ENCODE data around the gene HNRNPA0. TPM values are rescaled to one million over a fixed set of nuclear protein-coding genes. Genes with fewer than 3 reads are reported as not detected.

Gene HNRNPA0
- total RNA-seq, 1 experiment from 2014 or later, result 68.5 TPM

DNA sequence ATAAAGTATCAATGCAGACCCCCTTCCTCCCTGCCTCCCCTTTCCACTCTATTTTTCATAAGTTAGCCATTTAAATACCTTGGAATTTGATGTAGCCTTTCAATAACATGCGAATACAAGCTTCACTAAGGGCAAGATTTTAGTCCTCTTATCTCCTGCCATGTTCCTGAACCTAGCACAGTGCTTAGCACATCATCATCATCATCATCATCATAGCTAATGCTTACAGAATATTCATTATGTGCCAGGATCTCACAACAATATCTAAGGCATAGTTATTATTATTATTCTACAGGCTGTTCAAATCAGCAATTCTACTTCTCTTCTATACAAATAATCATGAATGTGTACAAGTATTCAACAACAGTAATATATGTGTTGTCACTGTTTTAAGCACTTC is 38.7 kb downstream of the HNRNPA0 start:
- Histone ChIP-seq H3K9ac (ENCODE audit: extremely low read depth, insufficient read length, low read length) (no peak overlapping the region), H2AFZ (ENCODE audit: low read length) (no peak overlapping the region), H2BK15ac (ENCODE audit: low read depth, low read length) (no peak overlapping the region), H4K91ac (ENCODE audit: insufficient read length, low read depth, low read length) (no peak overlapping the region), H3K56ac (ENCODE audit: insufficient read length, low read depth, low read length) (no peak overlapping the region), H2BK120ac (ENCODE audit: low read depth, low read length, poor library complexity, severe bottlenecking) (no peak overlapping the region), H4K5ac (ENCODE audit: insufficient read length, low read depth, low read length) (no peak overlapping the region), H3K4me1 (ENCODE audit: insufficient read depth, low read length) (no peaks in the 10 kb centered on the region), H3K27ac (ENCODE audit: insufficient read length, low read depth, low read length) (no peak overlapping the region), H4K8ac (replicated peaks; ENCODE audit: insufficient read length, low read depth, low read length) (no peak overlapping the region), H3K79me2 (ENCODE audit: insufficient read depth, low read length) (no peaks in the 10 kb centered on the region), H3K4me2 (ENCODE audit: insufficient read depth, insufficient read length, low read length) (no peak overlapping the region), H2AK5ac (ENCODE audit: insufficient read length, low read length) (no peak overlapping the region), H3K79me1 (ENCODE audit: insufficient read depth, low read depth, low read length, poor library complexity, severe bottlenecking) (peaks cover 2% of the 10 kb centered on the region), H3K27me3 (ENCODE audit: insufficient read depth, low read length) (no peaks in the 10 kb centered on the region), H3K18ac (ENCODE audit: insufficient read length, low read depth, low read length) (no peak overlapping the region), H2BK5ac (ENCODE audit: insufficient read length, low read length) (no peak overlapping the region), H3K9me3 (ENCODE audit: control insufficient read depth, low read depth, low read length) (no peaks in the 10 kb centered on the region), H3K4ac (ENCODE audit: low read depth, low read length) (no peak overlapping the region), H2BK20ac (ENCODE audit: low read depth, low read length, poor library complexity, severe bottlenecking) (no peak overlapping the region), H3K23me2 (ENCODE audit: insufficient read length, low read depth, low read length, poor library complexity, severe bottlenecking) (no peaks in the 10 kb centered on the region), H3T11ph (ENCODE audit: low read length) (no peak overlapping the region), H3K14ac (ENCODE audit: insufficient read depth, low read length) (no peak overlapping the region), H2BK12ac (ENCODE audit: insufficient read length, low read depth, low read length) (no peak overlapping the region), H4K20me1 (ENCODE audit: control insufficient read depth, insufficient read depth, insufficient read length) (no peaks in the 10 kb centered on the region), H3K23ac (ENCODE audit: insufficient read length, low read depth, low read length) (no peak overlapping the region)
- Mint-ChIP-seq H3K27me3 (ENCODE audit: low read depth) (no peaks in the 10 kb centered on the region), H3K27ac (no peak overlapping the region), H3K36me3 (ENCODE audit: insufficient read depth in 1 of 3, low read depth in 3 of 3) (peaks cover 24 to 33% (median 31%) of the 10 kb centered on the region in 3 experiments), H3K4me3 (no peak overlapping the region), H3K9me3 (peaks cover 14 to 16% of the 10 kb centered on the region in 2 experiments), H3K4me1 (no peaks in the 10 kb centered on the region)
- no peak for TF ChIP-seq CTCF (conservative IDR thresholded peaks at IDR 0.05)
- WGBS (ENCODE audit: extremely low coverage, insufficient read length, low lambda C conversion rate), result no CpG with 5 or more reads among the region's 1 CpG
- DNase-seq, result no peak
